ENCODE measurements around the gene NCEH1.

Gene NCEH1

GRCh38 chr3:172694573-172695246, 16.2 kb downstream of the NCEH1 start:
- TF ChIP-seq, protein P1, sequence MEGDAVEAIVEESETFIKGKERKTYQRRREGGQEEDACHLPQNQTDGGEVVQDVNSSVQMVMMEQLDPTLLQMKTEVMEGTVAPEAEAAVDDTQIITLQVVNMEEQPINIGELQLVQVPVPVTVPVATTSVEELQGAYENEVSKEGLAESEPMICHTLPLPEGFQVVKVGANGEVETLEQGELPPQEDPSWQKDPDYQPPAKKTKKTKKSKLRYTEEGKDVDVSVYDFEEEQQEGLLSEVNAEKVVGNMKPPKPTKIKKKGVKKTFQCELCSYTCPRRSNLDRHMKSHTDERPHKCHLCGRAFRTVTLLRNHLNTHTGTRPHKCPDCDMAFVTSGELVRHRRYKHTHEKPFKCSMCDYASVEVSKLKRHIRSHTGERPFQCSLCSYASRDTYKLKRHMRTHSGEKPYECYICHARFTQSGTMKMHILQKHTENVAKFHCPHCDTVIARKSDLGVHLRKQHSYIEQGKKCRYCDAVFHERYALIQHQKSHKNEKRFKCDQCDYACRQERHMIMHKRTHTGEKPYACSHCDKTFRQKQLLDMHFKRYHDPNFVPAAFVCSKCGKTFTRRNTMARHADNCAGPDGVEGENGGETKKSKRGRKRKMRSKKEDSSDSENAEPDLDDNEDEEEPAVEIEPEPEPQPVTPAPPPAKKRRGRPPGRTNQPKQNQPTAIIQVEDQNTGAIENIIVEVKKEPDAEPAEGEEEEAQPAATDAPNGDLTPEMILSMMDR (IDR thresholded peaks at IDR 0.05; ENCODE audit: control insufficient read depth, insufficient read depth, low read depth, low read length, missing control alignments) = no peak
- no peak overlapping the region for H3K4me3 ChIP-seq (ENCODE audit: control insufficient read depth, low read depth, low read length)
- no peak for DNase-seq (ENCODE audit: low read depth)

DNA sequence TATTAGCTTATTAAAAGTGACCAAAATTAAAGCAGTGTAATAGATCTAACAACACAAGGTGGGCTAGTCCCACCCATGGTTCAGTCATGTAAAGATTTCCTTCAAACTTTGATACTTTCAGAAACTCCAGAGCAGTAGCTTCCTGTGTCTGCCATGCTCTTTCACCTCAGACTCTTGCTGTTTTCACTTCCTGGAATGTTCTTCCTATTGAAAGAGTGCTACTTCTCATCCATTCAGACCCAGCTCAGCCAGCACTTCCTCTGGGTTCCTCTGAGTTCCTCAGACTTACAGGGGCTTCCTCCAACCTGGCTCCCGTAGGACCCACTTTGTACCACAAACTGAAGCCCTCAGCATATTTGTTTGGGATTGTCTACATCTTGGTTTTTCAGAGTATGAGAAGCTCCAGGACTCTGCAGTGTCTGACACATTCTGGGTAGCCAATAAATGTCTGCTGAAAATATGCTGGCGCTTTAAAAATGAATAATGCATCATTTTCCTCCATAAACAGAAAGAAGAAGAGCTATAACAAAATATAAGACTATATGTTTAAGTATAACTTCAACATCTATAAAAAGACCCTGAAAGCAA, 18.0 kb downstream of the NCEH1 start:
- TF ChIP-seq, protein P1 (IDR thresholded peaks at IDR 0.05; ENCODE audit: control insufficient read depth, insufficient read depth, low read depth, low read length, missing control alignments) = no peak
- no peak for DNase-seq (ENCODE audit: low read depth)
- H3K4me3 ChIP-seq (ENCODE audit: control insufficient read depth, low read depth, low read length) = no peak overlapping the region

DNA sequence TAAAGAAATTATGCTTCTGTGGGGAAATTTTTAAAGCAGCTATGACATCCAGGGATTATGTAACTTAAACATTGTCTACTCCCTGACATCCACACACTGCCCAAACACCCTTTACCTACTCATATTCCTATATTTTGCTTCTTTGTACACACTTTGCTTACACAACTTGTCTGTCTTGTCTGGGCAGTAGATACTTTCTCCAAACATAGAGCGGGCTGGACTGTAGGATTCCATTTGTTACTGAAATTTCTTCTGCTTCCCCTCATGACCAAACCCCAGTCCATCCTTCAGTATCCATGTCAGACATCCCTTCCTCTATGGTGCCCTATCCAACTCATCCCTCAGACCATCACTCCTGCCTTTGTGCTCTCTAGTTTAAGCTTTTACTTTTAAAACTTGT, 19.9 kb downstream of the NCEH1 start:
- no peak overlapping the region for H3K4me3 ChIP-seq (ENCODE audit: control insufficient read depth, low read depth, low read length)
- no peak for DNase-seq (ENCODE audit: low read depth)
- TF ChIP-seq, protein P1 (IDR thresholded peaks at IDR 0.05; ENCODE audit: control insufficient read depth, insufficient read depth, low read depth, low read length, missing control alignments) = no peak

GRCh38 chr3:172688588-172688987, 22.3 kb downstream of the NCEH1 start:
- TF ChIP-seq, protein P1 (IDR thresholded peaks at IDR 0.05; ENCODE audit: control insufficient read depth, insufficient read depth, low read depth, low read length, missing control alignments) = no peak
- no peak for DNase-seq (ENCODE audit: low read depth)
- no peak overlapping the region for H3K4me3 ChIP-seq (ENCODE audit: control insufficient read depth, low read depth, low read length)

GRCh38 chr3:172687501-172687900, 23.4 kb downstream of the NCEH1 start:
- TF ChIP-seq, protein P1 (IDR thresholded peaks at IDR 0.05; ENCODE audit: control insufficient read depth, insufficient read depth, low read depth, low read length, missing control alignments) = no peak
- no peak overlapping the region for H3K4me3 ChIP-seq (ENCODE audit: control insufficient read depth, low read depth, low read length)
- DNase-seq (ENCODE audit: low read depth) = no peak

DNA sequence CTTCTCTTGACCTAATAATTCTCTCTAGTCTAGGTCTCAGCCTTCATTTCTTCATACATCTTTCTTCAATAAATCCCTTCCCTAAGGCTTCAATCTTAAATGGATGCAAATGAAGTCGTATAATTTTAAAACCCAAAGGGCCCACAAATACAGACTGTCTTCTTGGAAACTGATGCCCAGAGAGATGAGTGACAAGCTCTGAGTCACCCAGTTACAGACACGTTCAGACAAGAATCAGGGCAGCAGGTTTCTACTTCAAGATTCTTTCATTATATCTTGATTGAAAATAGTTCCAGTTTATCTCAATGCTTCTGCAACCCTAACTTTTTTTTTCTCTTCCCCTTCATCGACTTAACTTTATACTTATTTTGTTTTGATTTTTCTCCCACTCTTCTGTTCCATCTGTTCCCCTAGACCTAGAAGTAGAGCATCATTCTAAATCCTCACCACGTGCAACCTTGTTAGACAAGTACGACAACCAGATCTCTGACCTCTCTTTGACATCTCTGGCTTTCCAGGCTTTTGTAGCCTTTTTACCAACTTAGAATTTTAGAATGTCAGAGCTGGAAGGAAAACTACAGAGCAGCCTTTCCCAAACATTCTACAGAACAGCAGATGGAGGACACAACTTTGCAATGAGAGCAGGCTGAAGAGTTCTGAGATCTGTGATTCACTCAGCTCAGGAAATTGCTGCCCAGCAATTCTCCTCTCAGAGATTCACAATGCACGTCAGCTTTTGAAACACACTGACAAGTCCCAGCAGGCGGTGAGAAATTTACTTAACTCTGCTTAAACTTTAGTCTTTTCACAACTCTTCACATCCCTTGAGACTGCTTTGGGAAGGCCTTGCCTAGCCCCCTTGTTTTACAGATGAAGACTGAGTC, 25.3 kb downstream of the NCEH1 start:
- TF ChIP-seq, protein P1 (IDR thresholded peaks at IDR 0.05; ENCODE audit: control insufficient read depth, insufficient read depth, low read depth, low read length, missing control alignments) = no peak
- no peak for DNase-seq (ENCODE audit: low read depth)
- H3K4me3 ChIP-seq (ENCODE audit: control insufficient read depth, low read depth, low read length) = no peak overlapping the region
